ENCODE results near the gene RNF220. TPM values are rescaled to one million over a fixed set of nuclear protein-coding genes. Genes with fewer than 3 reads are reported as not detected.

The RNF220 gene
- polyA plus RNA-seq, result 83.4 TPM
- long read RNA-seq, donor 1, partial matches to known transcripts, result 0 of 10 reads
- long read RNA-seq, donor 1, other reads (novel, unspliced or antisense), result 10 of 10 reads
- long read RNA-seq, donor 2, partial matches to known transcripts, result 39 of 53 reads
- long read RNA-seq, donor 2, other reads (novel, unspliced or antisense), result 14 of 53 reads
- long read RNA-seq, donor 3, result 0 reads
- long read RNA-seq, donor 4, result 0 reads
- long read RNA-seq, donor 5, result 0 reads
- long read RNA-seq, donor 6, partial matches to known transcripts, result 5 of 16 reads
- long read RNA-seq, donor 6, other reads (novel, unspliced or antisense), result 11 of 16 reads
- long read RNA-seq, donor 7, partial matches to known transcripts, result 0 of 6 reads
- long read RNA-seq, donor 7, other reads (novel, unspliced or antisense), result 6 of 6 reads
- long read RNA-seq, donor 8, partial matches to known transcripts, result 0 of 43 reads
- long read RNA-seq, donor 8, other reads (novel, unspliced or antisense), result 42 of 43 reads
- long read RNA-seq, donor 9, partial matches to known transcripts, result 0 of 10 reads
- long read RNA-seq, donor 9, other reads (novel, unspliced or antisense), result 10 of 10 reads
- long read RNA-seq, donor 10, partial matches to known transcripts, result 0 of 22 reads
- long read RNA-seq, donor 10, other reads (novel, unspliced or antisense), result 21 of 22 reads
- long read RNA-seq, donor 11, partial matches to known transcripts, result 0 of 13 reads
- long read RNA-seq, donor 11, other reads (novel, unspliced or antisense), result 11 of 13 reads

DNA sequence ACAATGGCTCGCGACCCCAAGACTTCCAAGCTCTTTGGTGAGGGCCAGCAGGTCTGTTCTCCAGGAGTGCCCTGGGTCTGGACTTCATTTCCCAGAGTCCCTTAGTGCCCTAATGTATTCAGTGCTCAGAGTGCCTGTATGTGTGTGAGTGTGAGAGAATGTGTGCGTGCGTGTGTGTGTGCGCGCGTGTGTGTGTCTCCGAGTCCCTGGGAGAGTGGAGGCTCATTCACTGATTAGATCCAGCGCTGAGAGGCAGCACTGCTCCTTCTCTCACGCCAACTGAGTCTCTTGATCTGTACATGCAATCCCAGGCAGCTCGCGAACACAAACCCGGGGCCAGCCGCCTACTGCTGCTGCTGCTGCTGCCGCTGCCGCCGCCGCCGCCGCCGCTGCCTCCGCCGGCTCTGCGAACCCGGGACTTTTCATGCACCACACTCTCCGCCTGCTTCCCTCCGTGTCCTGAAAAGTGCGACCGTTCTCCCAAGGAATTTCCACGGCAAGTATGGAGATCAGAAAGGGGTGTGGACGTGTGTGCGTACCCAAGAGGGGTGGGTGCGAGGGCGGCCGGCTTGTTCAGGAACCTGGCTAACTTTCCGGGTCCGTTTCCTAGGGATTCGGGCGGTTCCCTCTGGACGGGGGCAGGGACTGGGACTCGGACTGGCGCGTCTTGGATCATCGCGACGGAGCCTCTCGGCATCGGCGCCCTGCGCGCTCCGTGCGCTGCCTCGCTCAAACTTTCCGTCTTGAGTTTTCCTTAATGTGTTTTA is at the start of gene RNF220:
Gene RNF220 (plus strand): TSS at position 225 of the 767 bp plus-strand sequence.
- H3K27me3 ChIP-seq (ENCODE audit: control insufficient read depth, insufficient read depth, low read length), result peaks cover 70% of the 10 kb centered on the region
- peak; percentile 47 to 78 for DNase-seq
- H3K36me3 ChIP-seq (ENCODE audit: control insufficient read depth, insufficient read depth, low read length), result no peaks in the 10 kb centered on the region
- peak within 1 kb of the TSS; percentile 35 for H3K4me3 ChIP-seq (ENCODE audit: low read length)
- no peak within 1 kb of the TSS for H3K27ac ChIP-seq (ENCODE audit: low read length)
- H3K9me3 ChIP-seq (ENCODE audit: control insufficient read depth, low read depth, low read length), result peaks cover 5% of the 10 kb centered on the region
- peaks cover 14% of the 10 kb centered on the region for H3K4me1 ChIP-seq (ENCODE audit: control insufficient read depth, insufficient read depth, low read length)
- no CpG with 5 or more reads among the region's 55 CpGs for WGBS (ENCODE audit: insufficient coverage, low lambda C conversion rate)

DNA sequence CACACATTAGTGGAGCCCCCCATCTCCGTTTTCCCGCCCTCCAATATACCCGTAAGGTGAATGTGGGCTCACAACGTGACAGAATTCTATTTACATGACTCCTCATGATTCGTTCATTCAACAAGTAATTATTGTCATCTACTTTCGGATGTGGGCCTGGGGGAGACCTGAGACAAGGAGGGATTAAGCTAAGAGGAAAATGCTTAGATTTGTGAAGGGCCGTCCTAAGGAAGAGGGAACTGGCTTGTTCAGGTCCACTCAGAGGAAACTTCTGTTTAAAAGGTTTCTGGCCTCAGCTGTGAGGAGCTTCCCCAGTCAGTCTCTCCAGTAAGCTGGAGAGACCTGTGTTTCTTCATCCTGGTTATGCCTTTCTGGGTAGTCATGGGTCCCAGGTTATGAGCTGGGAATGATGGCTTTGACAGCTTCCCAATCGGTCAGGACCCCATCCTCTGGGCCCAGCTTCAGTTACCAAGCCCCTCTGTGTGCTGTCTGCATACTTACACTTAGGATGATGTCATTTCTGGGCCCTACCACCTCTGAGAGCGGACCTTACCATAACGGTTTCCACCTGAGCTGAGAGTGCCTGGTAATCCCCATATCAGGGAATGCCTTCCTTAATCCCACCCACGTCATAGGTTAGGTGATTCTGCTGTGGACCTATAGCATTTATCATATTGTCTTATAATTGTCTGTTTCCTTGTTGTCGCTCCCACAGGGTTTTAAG is 49.3 kb upstream of the RNF220 start:
- WGBS (ENCODE audit: insufficient coverage, low lambda C conversion rate), result 100% methylated on average over 1 of the region's 12 CpGs
- H3K27me3 ChIP-seq (ENCODE audit: control insufficient read depth, insufficient read depth, low read length), result no peaks in the 10 kb centered on the region
- no peaks in the 10 kb centered on the region for H3K36me3 ChIP-seq (ENCODE audit: control insufficient read depth, insufficient read depth, low read length)
- no peaks in the 10 kb centered on the region for H3K4me1 ChIP-seq (ENCODE audit: control insufficient read depth, insufficient read depth, low read length)
- no peaks in the 10 kb centered on the region for H3K9me3 ChIP-seq (ENCODE audit: control insufficient read depth, low read depth, low read length)
- DNase-seq, result no peak
- no peak overlapping the region for H3K27ac ChIP-seq (ENCODE audit: low read length)
- H3K4me3 ChIP-seq (ENCODE audit: low read length), result peak overlapping the region; percentile 20

DNA sequence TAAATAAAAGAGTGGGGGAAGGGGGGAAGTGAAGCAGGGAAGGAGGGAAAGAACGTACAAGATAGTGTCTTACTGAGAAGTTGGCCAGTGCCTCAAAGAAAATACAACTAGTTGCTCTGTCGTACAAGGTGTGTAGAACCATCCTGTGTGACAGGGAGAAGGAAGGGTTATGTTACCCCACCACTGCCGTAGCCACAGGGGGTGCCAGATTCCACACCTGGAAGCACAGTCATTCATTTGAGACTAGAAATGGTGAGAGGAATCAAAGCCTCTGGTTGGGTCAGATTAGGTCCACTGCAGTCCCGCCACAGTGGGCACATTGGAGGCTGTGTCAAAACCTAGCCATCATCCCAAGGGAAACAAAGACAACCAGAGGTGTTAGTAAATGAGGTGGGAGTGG is 47.3 kb upstream of the RNF220 start:
- whole genome bisulfite sequencing (ENCODE audit: insufficient coverage, low lambda C conversion rate), result no CpG with 5 or more reads among the region's 4 CpGs
- no peak overlapping the region for H3K4me3 ChIP-seq (ENCODE audit: low read length)
- no peaks in the 10 kb centered on the region for H3K36me3 ChIP-seq (ENCODE audit: control insufficient read depth, insufficient read depth, low read length)
- no peaks in the 10 kb centered on the region for H3K9me3 ChIP-seq (ENCODE audit: control insufficient read depth, low read depth, low read length)
- DNase-seq, result no peak
- no peaks in the 10 kb centered on the region for H3K27me3 ChIP-seq (ENCODE audit: control insufficient read depth, insufficient read depth, low read length)
- H3K27ac ChIP-seq (ENCODE audit: low read length), result no peak overlapping the region
- no peaks in the 10 kb centered on the region for H3K4me1 ChIP-seq (ENCODE audit: control insufficient read depth, insufficient read depth, low read length)

DNA sequence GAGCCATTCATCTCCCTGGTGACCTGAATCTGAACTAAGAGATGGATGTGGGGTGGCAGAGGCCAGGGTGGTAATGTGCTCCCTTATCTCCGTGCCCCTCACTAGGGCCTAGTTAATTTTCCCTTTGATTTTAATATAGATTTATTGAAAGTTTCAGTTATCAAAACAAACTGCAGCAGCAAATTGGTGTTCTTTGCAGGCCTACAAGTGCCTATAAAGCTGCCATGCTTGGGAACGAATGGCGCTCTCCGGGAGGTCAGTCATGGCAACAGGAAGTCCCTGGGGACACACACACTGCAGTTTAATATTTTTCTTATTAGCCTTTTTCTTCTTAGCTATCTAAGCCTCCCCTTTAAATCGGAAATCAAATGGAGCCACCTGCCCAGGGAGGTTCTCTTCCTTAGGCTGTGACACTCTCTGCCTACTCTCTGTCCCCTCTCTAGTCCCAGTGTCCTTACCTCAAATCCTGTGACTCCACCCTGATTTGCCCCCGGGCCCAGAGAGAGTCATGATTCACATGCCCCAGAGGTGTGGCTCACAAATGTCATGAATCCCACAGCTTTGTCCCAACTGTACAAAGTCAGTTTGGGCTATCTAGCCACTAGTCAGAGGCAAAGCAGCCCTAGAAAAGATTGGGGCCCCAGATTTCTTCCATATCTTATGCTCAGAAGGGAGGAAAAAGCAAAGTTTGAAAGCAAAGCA is 45.7 kb upstream of the RNF220 start:
- DNase-seq, result no peak
- no peak overlapping the region for H3K4me3 ChIP-seq (ENCODE audit: low read length)
- no peaks in the 10 kb centered on the region for H3K4me1 ChIP-seq (ENCODE audit: control insufficient read depth, insufficient read depth, low read length)
- no peaks in the 10 kb centered on the region for H3K27me3 ChIP-seq (ENCODE audit: control insufficient read depth, insufficient read depth, low read length)
- no peak overlapping the region for H3K27ac ChIP-seq (ENCODE audit: low read length)
- H3K36me3 ChIP-seq (ENCODE audit: control insufficient read depth, insufficient read depth, low read length), result no peaks in the 10 kb centered on the region
- 100% methylated on average over 1 of the region's 6 CpGs for WGBS (ENCODE audit: insufficient coverage, low lambda C conversion rate)
- H3K9me3 ChIP-seq (ENCODE audit: control insufficient read depth, low read depth, low read length), result no peaks in the 10 kb centered on the region

DNA sequence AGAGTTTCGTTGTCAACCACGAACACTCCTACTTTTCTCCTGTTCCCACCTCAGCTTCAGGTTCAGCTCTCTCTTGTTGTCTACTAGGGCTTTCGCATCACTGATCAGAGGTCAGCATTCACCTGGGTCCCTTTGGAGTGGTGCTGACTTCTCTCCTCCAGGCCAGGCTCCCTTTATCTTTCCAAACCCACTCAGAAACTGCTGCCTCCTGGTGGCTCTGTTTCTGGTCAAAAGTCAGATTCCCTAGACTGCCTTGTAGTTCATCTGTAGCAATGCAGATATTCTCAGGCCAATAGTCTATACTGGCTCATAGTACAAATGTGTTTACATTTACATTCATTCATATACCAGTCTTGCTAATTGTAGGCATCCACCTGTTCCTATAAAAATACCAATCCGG is 43.6 kb upstream of the RNF220 start:
- DNase-seq, result peak; percentile 9 to 57
- no peaks in the 10 kb centered on the region for H3K9me3 ChIP-seq (ENCODE audit: control insufficient read depth, low read depth, low read length)
- no peak overlapping the region for H3K27ac ChIP-seq (ENCODE audit: low read length)
- no peak overlapping the region for H3K4me3 ChIP-seq (ENCODE audit: low read length)
- no peaks in the 10 kb centered on the region for H3K36me3 ChIP-seq (ENCODE audit: control insufficient read depth, insufficient read depth, low read length)
- WGBS (ENCODE audit: insufficient coverage, low lambda C conversion rate), result no CpG with 5 or more reads among the region's 4 CpGs
- no peaks in the 10 kb centered on the region for H3K27me3 ChIP-seq (ENCODE audit: control insufficient read depth, insufficient read depth, low read length)
- H3K4me1 ChIP-seq (ENCODE audit: control insufficient read depth, insufficient read depth, low read length), result no peaks in the 10 kb centered on the region

DNA sequence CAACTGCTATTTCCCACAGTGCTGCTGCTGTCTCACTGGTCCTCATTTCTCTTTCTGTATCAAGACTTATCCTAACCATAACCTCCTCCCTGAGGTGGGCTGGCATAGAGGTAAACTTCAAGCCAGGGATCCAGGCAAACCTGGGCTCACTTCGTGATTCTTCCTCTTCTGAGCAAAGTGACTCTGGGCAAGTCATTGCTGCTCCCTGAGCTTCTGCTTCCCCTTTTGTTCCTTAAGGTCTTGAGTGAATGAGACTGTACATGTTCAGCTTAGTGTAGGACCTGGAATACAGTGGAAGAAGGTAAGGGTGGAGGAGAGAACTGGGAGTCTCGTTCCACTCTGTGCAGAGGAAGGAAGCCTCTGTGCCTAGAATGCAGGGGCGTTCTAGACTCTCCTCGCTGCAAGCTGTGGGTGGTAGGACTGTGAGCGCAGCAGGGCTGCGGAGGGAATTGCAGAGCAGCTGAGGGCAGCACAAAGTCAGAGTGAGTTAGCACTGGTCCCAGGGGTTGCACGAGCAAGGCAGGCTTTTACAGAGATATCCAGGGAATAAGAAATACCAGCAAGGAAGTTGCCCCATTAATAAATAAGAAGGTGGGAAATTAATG is 38.6 kb upstream of the RNF220 start:
- H3K36me3 ChIP-seq (ENCODE audit: control insufficient read depth, insufficient read depth, low read length), result no peaks in the 10 kb centered on the region

DNA sequence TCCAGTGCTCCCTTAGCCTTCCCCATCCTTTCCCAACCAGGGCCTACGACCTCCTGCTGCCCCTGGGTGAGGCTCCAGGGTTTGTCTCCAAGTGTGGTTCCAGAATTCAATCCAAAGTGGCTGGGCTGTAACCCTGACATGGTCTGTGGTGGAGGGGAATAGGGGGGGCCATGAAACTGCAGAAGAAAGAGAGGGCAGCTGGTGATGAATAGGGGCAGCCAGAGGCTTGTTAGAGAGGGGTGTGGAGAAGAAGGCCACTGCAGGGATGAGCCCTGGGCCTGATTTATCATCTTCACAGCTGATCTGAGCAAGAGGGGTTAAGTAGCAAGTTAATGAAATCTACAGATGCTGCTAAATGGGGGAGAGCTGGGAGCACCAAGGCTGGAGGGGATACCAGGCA is 37.1 kb upstream of the RNF220 start:
- no peaks in the 10 kb centered on the region for H3K4me1 ChIP-seq (ENCODE audit: control insufficient read depth, insufficient read depth, low read length)
- no peak overlapping the region for H3K27ac ChIP-seq (ENCODE audit: low read length)
- no peaks in the 10 kb centered on the region for H3K36me3 ChIP-seq (ENCODE audit: control insufficient read depth, insufficient read depth, low read length)
- no peak overlapping the region for H3K4me3 ChIP-seq (ENCODE audit: low read length)
- no CpG with 5 or more reads among the region's 1 CpG for WGBS (ENCODE audit: insufficient coverage, low lambda C conversion rate)
- H3K9me3 ChIP-seq (ENCODE audit: control insufficient read depth, low read depth, low read length), result no peaks in the 10 kb centered on the region
- DNase-seq, result no peak
- H3K27me3 ChIP-seq (ENCODE audit: control insufficient read depth, insufficient read depth, low read length), result peaks cover 8% of the 10 kb centered on the region

More for the DNA sequence above, 38.6 kb upstream of the RNF220 start:
- H3K27me3 ChIP-seq (ENCODE audit: control insufficient read depth, insufficient read depth, low read length), result peaks cover 8% of the 10 kb centered on the region
- no peaks in the 10 kb centered on the region for H3K4me1 ChIP-seq (ENCODE audit: control insufficient read depth, insufficient read depth, low read length)
- DNase-seq, result no peak
- WGBS (ENCODE audit: insufficient coverage, low lambda C conversion rate), result no CpG with 5 or more reads among the region's 7 CpGs
- H3K9me3 ChIP-seq (ENCODE audit: control insufficient read depth, low read depth, low read length), result no peaks in the 10 kb centered on the region
- H3K4me3 ChIP-seq (ENCODE audit: low read length), result no peak overlapping the region
- H3K27ac ChIP-seq (ENCODE audit: low read length), result no peak overlapping the region

DNA sequence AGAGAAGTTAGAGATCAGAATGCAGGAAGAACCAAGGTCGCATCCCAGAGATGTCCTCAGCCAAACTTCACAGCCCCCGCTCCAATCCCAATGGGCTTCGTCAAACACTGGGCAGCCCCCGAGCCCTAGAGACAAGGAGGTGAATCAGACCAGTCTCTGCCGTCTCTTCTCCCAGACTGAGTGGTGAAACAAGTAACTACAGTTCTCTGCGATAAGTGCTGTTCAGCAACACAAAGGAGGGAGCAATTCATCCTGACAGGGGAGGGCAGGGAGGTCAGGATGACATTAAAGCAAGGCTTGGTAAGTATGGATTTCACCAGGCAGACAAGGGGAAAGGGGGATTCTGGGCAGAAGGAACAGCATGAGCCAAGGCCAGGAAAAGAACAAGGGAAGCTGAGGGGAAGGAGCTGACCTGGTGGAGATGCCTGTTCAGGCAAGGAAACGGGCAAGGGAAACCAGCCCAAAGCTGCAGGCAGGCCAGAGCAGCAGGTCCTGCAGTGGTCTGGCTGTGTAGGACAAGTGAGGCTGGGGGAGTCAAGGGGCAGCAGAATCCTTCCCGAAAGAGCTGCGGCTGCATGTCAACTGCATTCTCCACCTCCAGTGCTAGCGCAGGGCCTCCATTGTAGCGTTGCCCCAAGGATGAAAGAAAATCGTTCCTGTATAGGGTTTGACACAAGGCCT is 36.4 kb upstream of the RNF220 start:
- H3K9me3 ChIP-seq (ENCODE audit: control insufficient read depth, low read depth, low read length), result no peaks in the 10 kb centered on the region
- no peak overlapping the region for H3K4me3 ChIP-seq (ENCODE audit: low read length)
- no peaks in the 10 kb centered on the region for H3K4me1 ChIP-seq (ENCODE audit: control insufficient read depth, insufficient read depth, low read length)
- no peaks in the 10 kb centered on the region for H3K36me3 ChIP-seq (ENCODE audit: control insufficient read depth, insufficient read depth, low read length)
- no peak overlapping the region for H3K27ac ChIP-seq (ENCODE audit: low read length)
- H3K27me3 ChIP-seq (ENCODE audit: control insufficient read depth, insufficient read depth, low read length), result peaks cover 8% of the 10 kb centered on the region
- no CpG with 5 or more reads among the region's 12 CpGs for WGBS (ENCODE audit: insufficient coverage, low lambda C conversion rate)
- no peak for DNase-seq

DNA sequence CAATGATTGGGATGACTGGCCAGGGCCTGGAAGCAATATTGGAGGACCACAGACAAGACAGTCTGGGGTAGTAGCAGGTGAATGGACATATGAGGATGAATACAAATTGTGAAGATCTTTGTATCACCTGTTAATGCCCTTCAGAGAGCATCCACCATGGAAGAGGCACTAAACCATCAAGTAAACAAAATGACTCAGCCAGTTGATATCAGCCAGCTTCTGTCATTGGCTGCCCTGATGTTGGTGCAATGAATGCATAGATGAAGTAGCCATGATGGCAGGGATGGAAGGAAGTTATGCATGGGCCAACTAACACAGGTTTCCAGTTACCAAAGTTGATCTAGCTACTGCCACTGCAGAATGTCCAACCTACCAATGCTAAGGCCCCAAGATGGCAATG is 33.8 kb upstream of the RNF220 start:
- Histone ChIP-seq H3K4me3 (ENCODE audit: low read length) (no peak overlapping the region), H3K4me1 (ENCODE audit: control insufficient read depth, insufficient read depth, low read length) (no peaks in the 10 kb centered on the region)

More for the DNA sequence above, 33.8 kb upstream of the RNF220 start:
- Histone ChIP-seq H3K27me3 (ENCODE audit: control insufficient read depth, insufficient read depth, low read length) (peaks cover 8% of the 10 kb centered on the region), H3K36me3 (ENCODE audit: control insufficient read depth, insufficient read depth, low read length) (no peaks in the 10 kb centered on the region), H3K9me3 (ENCODE audit: control insufficient read depth, low read depth, low read length) (no peaks in the 10 kb centered on the region), H3K27ac (ENCODE audit: low read length) (no peak overlapping the region)
- DNase-seq, result no peak

All from large intestine (tissue), 12 donors.